Measurements from ENCODE around the gene BRD3OS. TPM values are rescaled to one million over a fixed set of nuclear protein-coding genes. Genes with fewer than 3 reads are reported as not detected.

Gene BRD3OS
- total and polyA plus RNA-seq, 2 of the 4 experiments (the other 2 are of a cell fraction) = 15.8 to 20.7 TPM

GRCh38 chr9:133986774-133987445 is 38.4 kb upstream of the BRD3OS start:
- WGBS, 2 experiments (ENCODE audit: extremely low coverage in 2 of 2, insufficient read length in 1 of 2) = 100% methylated on average over 2 of the region's 13 CpGs; no CpG with 5 or more reads in 1 of the 2 experiments
- Histone ChIP-seq H2BK15ac (ENCODE audit: low read depth, low read length) (no peak overlapping the region), H3K9me1 (ENCODE audit: insufficient read depth, low read length) (peaks cover 19% of the 10 kb centered on the region), H4K8ac (ENCODE audit: low read depth in 2 of 2, low read length in 2 of 2) (no peak overlapping the region), H2BK20ac (ENCODE audit: low read depth, low read length) (no peak overlapping the region), H3K36me3 (ENCODE audit: control insufficient read depth, insufficient read depth, low read length) (0 out of 2 replicates have a peak, but pooled peaks cover 1% of the 10 kb centered on the region), H3K14ac (replicated peaks; ENCODE audit: low read depth, low read length) (no peak overlapping the region), H4K20me1 (ENCODE audit: insufficient read depth, low read length) (peaks cover 79% of the 10 kb centered on the region), H2BK120ac (ENCODE audit: low read depth, low read length) (no peak overlapping the region), H3K27ac (ENCODE audit: insufficient read depth, low read length) (no peak overlapping the region), H3K4ac (ENCODE audit: low read depth, low read length) (no peak overlapping the region), H3K4me1 (ENCODE audit: control insufficient read depth, insufficient read depth, low read length) (peaks cover 4% of the 10 kb centered on the region; the same call in 1 of the 2 replicates), H3K27me3 (ENCODE audit: control insufficient read depth, insufficient read depth, low read length) (no peaks in the 10 kb centered on the region), H4K5ac (ENCODE audit: low read depth, low read length) (no peak overlapping the region), H2AK9ac (replicated peaks; ENCODE audit: low read depth, low read length, poor library complexity) (no peak overlapping the region), H2BK5ac (ENCODE audit: low read depth, low read length, poor library complexity, severe bottlenecking) (no peak overlapping the region), H3K9me3 (ENCODE audit: control insufficient read depth, insufficient read depth, low read length) (no peaks in the 10 kb centered on the region), H3K4me3 (ENCODE audit: insufficient read depth, low read depth, low read length) (no peak overlapping the region), H2AK5ac (ENCODE audit: low read depth, low read length) (no peak overlapping the region), H4K91ac (ENCODE audit: insufficient read depth, low read depth, low read length) (no peak overlapping the region), H3K9ac (ENCODE audit: low read depth, low read length) (no peak overlapping the region), H3K23ac (ENCODE audit: low read depth, low read length) (0 out of 2 replicates have a peak overlapping the region, but pooled peaks have one; percentile 42), H3K18ac (ENCODE audit: low read depth, low read length) (no peak overlapping the region), H3K79me1 (ENCODE audit: low read depth in 1 of 2, low read length in 2 of 2) (peaks cover 23 to 78% of the 10 kb centered on the region in 2 experiments), H2AFZ (replicated peaks; ENCODE audit: low read length, poor library complexity) (peak overlapping the region; percentile 18), H3K56ac (ENCODE audit: extremely low read depth, insufficient read depth, low read length) (no peak overlapping the region), H3K4me2 (ENCODE audit: low read depth, low read length) (no peak overlapping the region)
- in situ Hi-C loops (cut with MboI; ENCODE audit: low sequenced_read_pairs) = no loop called here
- ATAC-seq (ENCODE audit: low read depth) = no peak
- no peak for DNase-seq
- no peak for TF ChIP-seq ELK1 (IDR thresholded peaks at IDR 0.05; ENCODE audit: borderline replicate concordance, low read depth, low read length)
- TF ChIP-seq NFE2L2 (IDR thresholded peaks at IDR 0.05; ENCODE audit: low read depth, low read length) = no peak
- TF ChIP-seq POLR2A (IDR thresholded peaks at IDR 0.05; ENCODE audit: low read depth, low read length) = no peak
- TF ChIP-seq MAZ (IDR thresholded peaks at IDR 0.05; ENCODE audit: borderline replicate concordance, low read depth, low read length) = no peak
- no peak for TF ChIP-seq SMC3 (IDR thresholded peaks at IDR 0.05; ENCODE audit: low read depth, low read length)
- TF ChIP-seq USF2 (IDR thresholded peaks at IDR 0.05; ENCODE audit: low read depth, low read length) = no peak
- TF ChIP-seq RAD21 (IDR thresholded peaks at IDR 0.05; ENCODE audit: low read length) = no peak
- TF ChIP-seq RFX5 (IDR thresholded peaks at IDR 0.05; ENCODE audit: low read depth, low read length) = no peak
- TF ChIP-seq FOS (IDR thresholded peaks at IDR 0.05; ENCODE audit: low read depth, low read length) = no peak
- no peak for TF ChIP-seq CHD1 (IDR thresholded peaks at IDR 0.05; ENCODE audit: low read depth, low read length)
- TF ChIP-seq MAFK (IDR thresholded peaks at IDR 0.05; ENCODE audit: low read depth, low read length) = no peak
- no peak for TF ChIP-seq MXI1 (IDR thresholded peaks at IDR 0.05; ENCODE audit: borderline replicate concordance, low read depth, low read length)
- TF ChIP-seq BHLHE40 (IDR thresholded peaks at IDR 0.05; ENCODE audit: low read depth, low read length) = no peak
- no peak for TF ChIP-seq RCOR1 (IDR thresholded peaks at IDR 0.05; ENCODE audit: insufficient replicate concordance, low read length)
- TF ChIP-seq CEBPB (IDR thresholded peaks at IDR 0.05; ENCODE audit: low read depth, low read length) = no peak
- no peak for TF ChIP-seq CTCF (conservative IDR thresholded peaks at IDR 0.05; ENCODE audit: low read depth, low read length)
- intact Hi-C loops (cut with micrococcal nuclease) = no loop called here
- dilution Hi-C loops (cut with HindIII; ENCODE audit: low sequenced_read_pairs, unreplicated experiment) = no loop called here
- POLR2A ChIA-PET (ENCODE audit: unreplicated experiment) = no interaction called here
- CTCF ChIA-PET = no interaction called here
- BruUV-seq (replicated peaks) = no TSS peak
